Left kidney (tissue), 2 donors: Measurements from ENCODE around the gene DSCAM. TPM values are rescaled to one million over a fixed set of nuclear protein-coding genes. Genes with fewer than 3 reads are reported as not detected.

Experiments used
- DNase-seq: peaks from one replicate; pipeline ENCODE4 v3.0.0-alpha.2; 2013
- polyA plus RNA-seq: library from polyadenylated mRNA; unstranded; fragments of 120-200 nt; gene quantifications from one replicate; pipeline ENCODE4 v1.2.1, GENCODE V29; 2013; ENCODE audit not compliant: insufficient read length

The DSCAM gene
- polyA plus RNA-seq, 1 donor, result 0.03 TPM

DNA sequence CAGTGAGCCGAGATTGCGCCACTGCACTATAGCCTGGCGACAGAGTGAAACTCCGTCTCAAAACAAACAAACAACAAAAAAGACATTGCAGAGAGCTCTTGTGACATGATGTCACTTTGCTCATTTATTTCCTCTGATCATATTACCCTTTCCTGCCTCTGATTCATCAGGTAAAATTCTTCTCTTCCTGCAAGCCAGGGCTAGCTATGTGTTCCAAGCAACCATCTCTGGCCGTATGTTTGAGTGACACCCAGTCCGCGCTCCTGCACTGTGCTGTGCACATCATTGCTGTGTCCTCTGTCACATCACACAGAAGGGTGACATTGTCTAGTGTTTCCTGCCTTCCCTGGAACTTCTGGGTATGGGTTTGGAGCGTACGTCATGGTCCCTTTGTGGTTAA is 728.4 kb downstream of the DSCAM start:
- no peak for DNase-seq

DNA sequence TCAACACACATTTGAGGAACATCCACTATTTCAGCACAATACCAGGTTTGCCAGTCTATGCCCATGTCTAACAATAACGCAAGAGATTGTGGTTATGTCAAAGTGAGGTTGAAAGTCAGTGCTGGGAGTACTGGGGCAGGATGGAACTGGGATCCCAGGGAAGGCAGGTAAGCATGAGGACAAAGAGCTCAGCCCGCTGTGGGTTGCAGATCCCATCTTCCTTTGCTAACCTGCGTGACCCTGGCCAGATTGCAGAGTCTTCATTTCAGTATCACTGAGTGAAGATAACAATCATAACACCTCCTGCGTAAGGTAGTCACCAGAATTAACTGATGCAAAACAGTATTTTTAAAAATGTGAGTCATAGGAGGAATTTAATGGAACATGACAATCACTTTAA is 729.7 kb downstream of the DSCAM start:
- DNase-seq, result no peak

DNA sequence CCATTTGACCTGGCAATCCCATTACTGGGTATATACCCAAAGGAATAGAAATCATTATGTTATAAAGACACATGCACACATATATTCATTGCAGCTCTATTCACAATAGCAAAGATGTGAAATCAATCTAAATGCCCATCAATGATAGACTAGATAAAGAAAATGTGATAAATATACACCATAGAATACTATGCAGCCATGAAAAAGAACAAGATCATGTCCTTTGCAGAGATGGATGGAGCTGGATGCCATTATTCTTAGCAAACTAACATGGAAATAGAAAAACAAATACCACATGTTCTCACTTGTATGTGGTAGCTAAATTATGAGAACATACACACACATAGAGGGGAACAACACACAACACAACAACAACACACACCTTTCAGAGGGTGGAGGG is 731.2 kb downstream of the DSCAM start:
- DNase-seq, result no peak

GRCh38 chr21:40102682-40103081 is 744.3 kb downstream of the DSCAM start:
- DNase-seq, result no peak

DNA sequence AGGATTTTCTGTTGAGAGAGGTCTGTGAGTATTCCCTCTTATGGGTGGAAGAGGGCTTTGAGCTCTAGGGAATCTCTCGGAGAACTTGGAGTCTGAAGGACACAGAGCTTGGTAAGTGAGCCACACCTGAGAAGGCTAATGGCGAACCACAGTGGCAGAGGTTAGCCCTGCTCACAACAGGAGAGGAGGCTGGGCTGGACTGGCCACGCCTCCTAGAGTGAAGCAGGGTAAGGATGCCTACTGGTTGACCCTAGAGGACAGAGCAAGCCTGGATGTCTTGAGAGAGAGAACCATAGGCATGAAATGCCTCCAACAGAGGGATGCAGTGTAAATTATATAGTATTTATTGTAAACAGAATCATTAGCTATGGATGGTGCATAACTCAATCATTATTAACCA is 747.1 kb downstream of the DSCAM start:
- DNase-seq, result no peak

DNA sequence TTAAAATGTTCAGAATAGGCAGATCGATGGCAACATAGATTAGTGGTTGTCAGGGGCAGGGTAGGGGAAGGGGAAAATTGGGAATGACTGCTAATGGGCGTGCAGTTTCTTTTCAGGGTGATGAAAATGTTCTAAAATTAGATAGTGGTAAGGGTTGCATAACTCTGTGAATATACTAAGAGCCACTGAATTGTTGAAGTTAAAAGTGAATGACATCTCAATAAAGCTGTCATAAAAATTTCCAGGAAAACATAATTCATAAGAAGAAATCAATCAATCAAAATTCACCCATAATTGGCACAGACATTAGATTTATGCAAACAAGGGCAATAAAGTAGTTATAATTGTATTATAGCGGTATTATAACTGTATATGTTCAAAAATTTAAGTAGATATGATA is 751.5 kb downstream of the DSCAM start:
- DNase-seq, result no peak

DNA sequence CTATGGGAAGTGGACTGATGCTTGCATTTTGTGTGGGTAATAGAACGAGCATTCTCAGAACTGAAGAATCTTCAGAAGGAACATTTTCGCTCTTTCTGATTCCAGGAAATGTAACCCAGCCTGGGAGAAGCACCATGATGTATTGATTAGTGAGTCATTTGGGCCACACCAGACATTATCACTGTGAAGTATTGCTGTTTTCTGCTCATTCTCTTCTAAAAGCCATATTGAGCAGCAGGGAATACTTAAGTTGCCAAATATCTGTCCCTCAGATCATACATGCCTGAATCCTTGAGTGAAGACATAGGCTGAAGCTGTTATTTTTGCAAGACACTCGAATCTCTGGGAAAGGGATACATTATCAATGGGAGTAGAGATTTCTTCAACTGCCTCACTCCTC is 766.6 kb downstream of the DSCAM start:
- DNase-seq, result no peak

GRCh38 chr21:40074710-40075109 is 772.2 kb downstream of the DSCAM start:
- DNase-seq, result no peak

- no peak for DNase-seq
These were observed 772.8 kb downstream of the DSCAM start for GRCh38 chr21:40074198-40074597.

- DNase-seq, result no peak
These were observed 773.3 kb downstream of the DSCAM start for GRCh38 chr21:40073642-40074041.

GRCh38 chr21:40070871-40071270 is 776.1 kb downstream of the DSCAM start:
- no peak for DNase-seq

DNA sequence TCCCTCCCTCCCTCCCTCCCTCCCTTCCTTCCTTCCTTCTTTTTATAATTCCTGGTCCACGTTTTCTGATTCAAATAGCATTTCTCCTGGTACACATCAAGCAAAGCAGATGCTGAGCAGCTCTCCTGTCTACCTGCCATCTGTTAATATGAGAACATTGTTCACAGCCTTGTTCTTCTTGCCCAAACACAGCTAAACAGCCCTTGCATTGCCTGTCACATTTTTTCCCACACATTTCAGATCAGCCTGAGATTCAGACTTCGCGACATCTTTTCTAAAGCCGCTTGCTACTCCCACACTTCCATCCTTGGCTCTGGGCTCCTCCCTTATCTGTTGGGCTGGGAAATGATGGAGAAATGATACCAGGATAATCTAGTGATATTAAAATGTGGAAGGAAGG is 779.2 kb downstream of the DSCAM start:
- DNase-seq, result no peak

DNA sequence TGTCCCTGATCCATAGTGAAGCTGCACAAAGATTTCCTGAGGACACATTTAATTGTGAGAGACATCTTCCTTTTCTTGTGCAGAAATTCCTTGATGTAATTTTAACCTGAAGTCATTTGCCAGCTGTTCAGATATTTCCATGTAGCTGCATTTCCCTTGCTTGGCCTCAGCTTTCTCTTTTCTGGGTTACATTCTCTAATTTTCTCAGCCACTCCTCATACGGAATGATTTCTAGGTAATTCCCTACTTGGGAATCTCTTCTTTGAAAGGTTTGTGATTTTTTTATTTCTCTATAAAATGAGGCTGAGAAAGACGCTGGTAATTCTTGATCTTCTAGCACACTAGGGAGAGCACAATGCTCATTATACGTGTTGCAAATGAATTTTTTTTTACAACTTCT is 780.7 kb downstream of the DSCAM start:
- no peak for DNase-seq

GRCh38 chr21:40060083-40060677 is 786.8 kb downstream of the DSCAM start:
- DNase-seq, result no peak

DNA sequence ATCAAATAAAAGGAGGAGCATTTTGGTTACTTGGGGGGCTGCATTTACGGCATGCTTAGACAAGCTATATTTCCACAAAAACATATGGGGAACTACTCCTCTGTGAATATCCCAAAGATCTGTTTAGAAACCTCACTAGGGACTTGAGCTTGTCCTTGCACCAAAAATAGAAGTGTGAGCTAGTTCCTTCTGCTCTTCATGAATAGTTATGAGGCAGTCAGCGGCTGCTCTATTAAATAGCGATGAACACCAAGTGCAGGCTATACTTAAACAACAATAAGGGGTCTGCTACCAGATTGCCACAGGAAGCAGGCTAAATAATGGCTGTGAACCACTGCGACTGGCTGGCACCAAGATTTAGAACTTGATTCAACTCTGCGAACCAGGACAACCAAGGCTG is 789.6 kb downstream of the DSCAM start:
- DNase-seq, result no peak

GRCh38 chr21:40056031-40056430 is 790.9 kb downstream of the DSCAM start:
- DNase-seq, result no peak

DNA sequence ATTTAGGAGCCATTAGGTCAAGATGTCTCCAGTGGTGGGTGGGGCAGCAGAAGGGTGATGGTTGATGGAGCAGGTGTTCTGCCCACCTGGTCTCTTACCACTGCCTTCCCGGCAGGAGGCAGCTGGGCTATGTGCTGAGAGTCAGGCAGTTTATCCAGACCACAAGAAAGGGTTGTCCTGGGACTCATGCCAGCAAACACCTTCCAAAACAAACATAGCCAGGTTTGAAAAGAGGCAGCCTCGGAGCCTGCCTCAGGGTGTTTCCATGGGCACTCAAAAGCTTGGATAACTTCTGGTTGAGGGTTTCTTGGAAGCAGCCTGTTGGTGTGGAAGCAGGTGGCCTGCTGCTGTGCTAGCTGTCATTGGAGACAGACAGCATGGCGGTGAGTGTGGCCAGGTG is 792.6 kb downstream of the DSCAM start:
- no peak for DNase-seq

GRCh38 chr21:40053007-40053406 is 794.0 kb downstream of the DSCAM start:
- no peak for DNase-seq

- no peak for DNase-seq
These were observed 794.7 kb downstream of the DSCAM start for GRCh38 chr21:40052276-40052675.

DNA sequence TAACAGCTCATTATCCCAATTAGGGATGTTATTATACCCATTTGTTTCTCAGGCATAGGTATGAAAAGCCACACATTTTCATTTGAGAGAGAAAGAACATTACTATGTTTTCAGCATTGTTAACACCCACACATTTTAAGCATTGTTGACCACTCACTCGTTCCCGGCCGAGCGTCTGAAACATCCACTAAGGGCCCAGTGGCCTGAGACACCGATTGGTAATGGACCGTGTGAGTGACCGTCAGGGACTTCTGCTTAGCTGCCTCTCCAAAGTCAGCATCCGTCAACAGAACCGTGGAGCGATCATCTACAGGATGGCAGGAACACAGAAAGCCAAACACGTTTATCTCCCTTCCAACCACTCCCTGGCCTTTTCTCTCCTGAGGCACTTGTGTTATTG is 795.2 kb downstream of the DSCAM start:
- no peak for DNase-seq

GRCh38 chr21:40049931-40050290 is 797.0 kb downstream of the DSCAM start:
- no peak for DNase-seq

DNA sequence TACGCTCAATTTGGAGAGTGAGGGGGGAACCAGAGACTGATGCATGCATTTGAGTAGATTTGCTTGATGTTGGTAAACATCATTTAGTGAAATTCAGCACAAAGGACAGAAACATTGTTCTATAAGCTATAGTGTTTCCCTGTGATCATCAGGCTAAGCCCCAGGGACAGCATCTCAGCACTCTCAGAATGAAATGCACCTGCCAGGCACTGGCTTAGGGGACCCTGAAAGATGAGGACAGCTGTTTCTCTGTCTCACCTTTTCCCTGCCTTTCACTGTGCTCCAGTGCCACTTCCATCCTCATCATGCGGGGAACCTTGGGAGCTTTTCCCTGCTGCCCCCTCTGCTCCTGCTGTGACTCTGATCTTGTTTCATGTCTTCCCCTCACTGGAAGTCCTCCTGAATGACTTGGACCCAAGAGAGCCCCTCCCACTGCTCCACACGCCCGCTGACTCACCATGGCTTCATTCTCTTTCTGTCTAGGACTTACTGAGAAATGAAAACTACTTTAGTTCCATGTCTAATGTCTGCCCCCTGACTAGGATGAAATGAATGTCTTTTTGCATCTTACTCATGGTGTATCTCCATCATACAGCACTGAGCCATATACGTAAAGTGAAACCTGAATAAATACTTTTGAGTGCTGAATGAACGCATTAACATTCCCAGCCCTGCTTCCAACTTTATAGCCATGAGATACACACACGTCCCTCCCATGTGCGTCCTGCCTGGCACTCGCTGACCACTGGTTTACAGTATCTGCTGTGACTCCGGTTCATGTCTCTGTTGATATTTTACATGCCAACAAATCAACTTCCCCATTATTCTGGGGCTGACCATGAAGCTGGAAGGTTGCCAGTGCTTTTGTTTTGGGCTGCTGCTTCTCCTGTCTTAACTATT is 797.7 kb downstream of the DSCAM start:
- DNase-seq, result peak; percentile 20

- DNase-seq, result no peak
These were observed 798.8 kb downstream of the DSCAM start for GRCh38 chr21:40047993-40048730.
